Uterus (tissue), 2 donors: ENCODE measurements around the gene NRK.

Experiments
- CTCF ChIP-seq, 4 experiments: fragments of 200-600 bp in 2 of 4; fragments of 450-650 bp in 2 of 4; sonication (generic) in 2 of 4; IDR thresholded peaks; one replicate each; pipeline ENCODE4 v1.5.1; 2016 to 2019; ENCODE audit warnings: antibody characterized with exemption in 4 of 4, mild to moderate bottlenecking in 2 of 4, moderate library complexity in 1 of 4
- POLR2A ChIP-seq, 2 donors: fragments of 450-650 bp; IDR thresholded peaks; one replicate each; pipeline ENCODE4 v1.6.1; 2016; ENCODE audit warnings: antibody characterized with exemption in 2 of 2, mild to moderate bottlenecking in 1 of 2, moderate library complexity in 1 of 2

DNA sequence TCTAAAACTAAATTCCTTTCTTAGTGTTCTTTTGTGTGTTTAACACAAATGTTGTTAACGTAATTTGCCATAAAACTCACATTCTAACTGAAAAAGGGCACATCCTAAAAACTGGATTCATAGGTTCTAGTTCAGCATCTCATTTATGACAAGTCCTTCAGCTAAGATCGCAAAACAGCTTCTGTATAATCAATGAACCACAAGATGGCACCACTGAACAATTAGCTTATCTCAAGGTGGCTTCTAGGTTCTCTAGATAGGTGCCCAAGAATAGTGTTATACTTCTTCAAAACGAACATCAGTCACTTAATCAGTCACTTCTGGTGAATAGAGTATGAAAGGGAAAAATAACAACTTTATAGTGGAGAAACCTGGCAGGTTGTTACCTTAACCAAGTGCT is 54.3 kb downstream of the NRK start:
- TF ChIP-seq POLR2A (IDR thresholded peaks at IDR 0.05) (no peak), CTCF (IDR thresholded peaks at IDR 0.05) (no peak)
